BJ (cell line): Measurements from ENCODE around the gene SLC12A7. TPM values are rescaled to one million over a fixed set of nuclear protein-coding genes. Genes with fewer than 3 reads are reported as not detected.

ENCODE experiments used
- CTCF ChIA-PET: fragments of 350-600 bp; formaldehyde crosslinking; extraction: SDS; loops from one replicate; lab custom pipeline; 2021; ENCODE audit warnings: antibody characterized with exemption, inconsistent platforms; lab: Yijun Ruan, JAX
- POLR2A ChIA-PET: fragments of 300-600 bp; sonication (Branson Sonifier 250); formaldehyde crosslinking; extraction: SDS; loops from one replicate; lab custom pipeline; 2021; ENCODE audit warnings: antibody characterized with exemption; lab: Charles Lee
- DNase-seq: peaks from one replicate; pipeline ENCODE4 v3.0.0-alpha.2; 2011; ENCODE audit warnings: low read depth
- H3K27me3 ChIP-seq: 2 replicates; pipeline ENCODE4 v1.6.0; 2011; ENCODE audit warnings: low read length; ENCODE audit not compliant: control insufficient read depth, insufficient read depth
- H3K36me3 ChIP-seq: 2 replicates; pipeline ENCODE4 v1.5.1; 2011; ENCODE audit warnings: low read length; ENCODE audit not compliant: control insufficient read depth, insufficient read depth
- H3K4me3 ChIP-seq: 2 replicates; pipeline ENCODE4 v1.5.1; 2011; ENCODE audit warnings: low read depth, mild to moderate bottlenecking, control low read depth, low read length
- polyA plus RNA-seq: library from polyadenylated mRNA; depleted of rRNA; stranded (reverse); fragments of >200 nt; gene quantifications from 2 replicates; pipeline ENCODE4 v1.2.3, GENCODE V29; 2011
- TF ChIP-seq, protein P1 (sequence below): IDR thresholded peaks from 2 replicates; pipeline ENCODE4 v1.5.1; 2011; ENCODE audit warnings: low read depth, mild to moderate bottlenecking, control low read depth, inconsistent platforms, low read length, moderate library complexity; ENCODE audit not compliant: insufficient read depth

Gene SLC12A7
- polyA plus RNA-seq, 1 experiment: 4.6 TPM

DNA sequence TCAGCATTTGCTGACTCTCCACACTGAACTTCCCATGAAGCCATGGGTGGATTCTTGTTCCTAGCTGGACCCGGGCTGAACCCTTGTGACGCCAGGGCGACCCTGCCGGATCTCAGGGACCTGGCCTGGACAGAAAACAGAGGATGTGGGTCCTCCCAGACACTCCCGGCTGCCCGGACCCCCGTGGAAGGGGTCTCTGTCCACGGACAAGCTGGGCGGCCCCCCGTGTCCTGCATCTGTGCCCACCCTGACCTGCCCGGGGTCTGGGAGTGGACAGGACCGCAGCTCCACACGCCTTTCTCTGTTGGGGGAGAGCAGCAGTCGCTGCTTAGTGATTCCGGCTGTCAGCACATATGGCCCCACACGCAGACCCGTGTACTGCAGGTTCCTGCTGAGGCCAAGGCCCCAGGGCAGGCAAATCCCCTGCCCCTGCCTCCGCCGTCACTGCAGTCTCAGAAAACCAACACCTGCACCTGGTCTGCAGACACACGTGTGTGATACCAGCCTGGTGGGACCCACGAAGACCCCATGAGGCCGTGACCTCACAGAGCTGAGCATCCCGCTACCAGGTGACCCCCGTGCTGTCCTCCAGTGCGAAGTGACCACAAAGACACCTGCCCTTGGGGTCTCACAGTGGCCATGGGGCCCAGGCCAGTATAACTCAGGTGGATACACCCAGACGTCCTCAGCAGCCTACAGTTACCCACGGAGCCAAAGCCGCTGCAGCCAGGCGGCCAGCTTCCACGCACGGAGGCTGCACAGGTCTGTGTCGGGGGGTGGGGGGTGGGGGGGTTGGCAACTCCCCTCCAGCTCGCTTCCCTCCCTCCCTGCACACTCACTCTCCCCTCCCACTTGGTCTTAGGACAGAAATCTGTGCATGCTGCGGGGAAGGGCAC is 52.6 kb downstream of the SLC12A7 start:
- Histone ChIP-seq H3K4me3 (no peak overlapping the region), H3K27me3 (no peaks in the 10 kb centered on the region), H3K36me3 (peaks cover 3% of the 10 kb centered on the region; the same call in 1 of the 2 replicates)
- ChIA-PET CTCF (interaction anchor here (0.6 kb wide), 1 partner anchor 48 kb away, joined by 3 read pairs; no protein-coding TSS in a partner anchor), POLR2A (no interaction called here)
- TF ChIP-seq, protein P1, sequence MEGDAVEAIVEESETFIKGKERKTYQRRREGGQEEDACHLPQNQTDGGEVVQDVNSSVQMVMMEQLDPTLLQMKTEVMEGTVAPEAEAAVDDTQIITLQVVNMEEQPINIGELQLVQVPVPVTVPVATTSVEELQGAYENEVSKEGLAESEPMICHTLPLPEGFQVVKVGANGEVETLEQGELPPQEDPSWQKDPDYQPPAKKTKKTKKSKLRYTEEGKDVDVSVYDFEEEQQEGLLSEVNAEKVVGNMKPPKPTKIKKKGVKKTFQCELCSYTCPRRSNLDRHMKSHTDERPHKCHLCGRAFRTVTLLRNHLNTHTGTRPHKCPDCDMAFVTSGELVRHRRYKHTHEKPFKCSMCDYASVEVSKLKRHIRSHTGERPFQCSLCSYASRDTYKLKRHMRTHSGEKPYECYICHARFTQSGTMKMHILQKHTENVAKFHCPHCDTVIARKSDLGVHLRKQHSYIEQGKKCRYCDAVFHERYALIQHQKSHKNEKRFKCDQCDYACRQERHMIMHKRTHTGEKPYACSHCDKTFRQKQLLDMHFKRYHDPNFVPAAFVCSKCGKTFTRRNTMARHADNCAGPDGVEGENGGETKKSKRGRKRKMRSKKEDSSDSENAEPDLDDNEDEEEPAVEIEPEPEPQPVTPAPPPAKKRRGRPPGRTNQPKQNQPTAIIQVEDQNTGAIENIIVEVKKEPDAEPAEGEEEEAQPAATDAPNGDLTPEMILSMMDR: no peak
- no peak for DNase-seq

DNA sequence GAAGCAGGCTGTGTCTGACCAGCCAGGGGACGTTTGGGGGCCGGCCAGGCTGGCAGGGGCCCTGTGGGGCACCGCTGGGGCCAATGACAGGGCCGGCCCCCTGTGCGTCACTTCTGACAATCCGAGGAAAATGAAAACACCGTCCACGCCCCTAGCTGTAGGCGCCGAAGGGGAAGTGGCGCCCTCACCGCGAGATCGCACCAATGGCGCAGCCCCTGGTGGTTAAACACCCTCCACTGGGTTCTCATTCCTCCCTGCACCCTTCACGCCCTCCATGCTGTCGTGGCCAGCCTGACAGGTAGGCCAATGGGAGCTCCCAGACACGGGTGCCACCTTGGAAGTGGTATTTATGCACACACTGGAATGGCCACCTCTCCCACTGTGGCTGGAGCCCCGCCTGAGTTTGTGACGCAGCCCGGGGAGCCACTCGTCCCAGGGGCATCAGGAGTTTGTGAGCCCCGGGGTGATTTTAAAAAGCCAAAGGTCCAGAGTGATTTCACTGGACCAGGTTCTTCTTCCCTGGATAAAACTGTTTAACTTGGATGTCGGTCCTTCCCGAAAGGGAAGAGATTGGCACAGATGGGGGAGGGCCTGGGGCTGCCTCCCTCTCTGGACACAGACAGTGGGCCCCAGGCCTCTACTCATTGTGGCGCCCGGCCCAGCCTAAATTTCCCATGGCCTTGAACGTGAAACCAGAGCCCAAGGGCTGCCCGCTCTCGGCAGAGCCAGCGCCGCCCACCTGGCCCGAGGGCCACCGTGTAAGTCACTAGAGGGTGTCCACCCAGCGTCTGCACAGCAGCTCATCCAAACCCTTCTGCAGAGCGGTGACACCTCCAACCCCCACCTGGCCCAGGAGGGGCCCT is 53.5 kb downstream of the SLC12A7 start:
- TF ChIP-seq, protein P1: no peak
- Histone ChIP-seq H3K4me3 (no peak overlapping the region), H3K36me3 (peaks cover 3% of the 10 kb centered on the region), H3K27me3 (no peaks in the 10 kb centered on the region)
- DNase-seq: no peak
- CTCF ChIA-PET: interaction anchor here (0.6 kb wide), 1 partner anchor 49 kb away, joined by 3 read pairs; no protein-coding TSS in a partner anchor
- POLR2A ChIA-PET: no interaction called here

DNA sequence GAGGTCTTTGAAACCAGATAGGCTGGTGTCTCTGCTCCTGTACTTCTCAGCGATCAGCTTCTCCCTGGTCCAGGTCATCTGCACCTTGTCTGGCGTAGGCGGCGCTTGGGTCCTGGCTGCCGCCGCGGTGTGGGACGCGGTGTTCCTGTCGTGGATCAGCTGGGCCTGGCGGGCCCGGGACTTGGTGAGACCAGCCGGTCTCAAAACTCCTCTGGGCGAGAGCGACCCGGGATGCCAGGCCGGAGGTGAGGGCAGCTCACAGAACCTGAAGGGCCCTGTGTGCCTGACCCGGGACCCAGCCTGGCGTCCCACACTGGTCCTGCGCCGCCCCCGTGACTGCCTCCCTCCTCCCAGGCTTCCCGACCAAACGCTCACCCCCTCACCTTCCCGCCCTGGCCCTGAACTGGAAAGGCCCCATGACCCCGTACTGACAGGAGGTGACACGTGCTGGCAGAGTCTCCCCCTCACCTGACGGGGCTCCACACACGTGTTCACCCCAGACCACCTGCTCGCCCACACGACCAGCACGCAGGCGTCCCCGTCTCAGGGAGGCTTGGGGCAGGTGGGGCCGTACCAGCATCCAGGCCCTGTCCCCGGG is 54.3 kb downstream of the SLC12A7 start:
- ChIA-PET CTCF (no interaction called here), POLR2A (no interaction called here)
- TF ChIP-seq, protein P1: no peak

DNA sequence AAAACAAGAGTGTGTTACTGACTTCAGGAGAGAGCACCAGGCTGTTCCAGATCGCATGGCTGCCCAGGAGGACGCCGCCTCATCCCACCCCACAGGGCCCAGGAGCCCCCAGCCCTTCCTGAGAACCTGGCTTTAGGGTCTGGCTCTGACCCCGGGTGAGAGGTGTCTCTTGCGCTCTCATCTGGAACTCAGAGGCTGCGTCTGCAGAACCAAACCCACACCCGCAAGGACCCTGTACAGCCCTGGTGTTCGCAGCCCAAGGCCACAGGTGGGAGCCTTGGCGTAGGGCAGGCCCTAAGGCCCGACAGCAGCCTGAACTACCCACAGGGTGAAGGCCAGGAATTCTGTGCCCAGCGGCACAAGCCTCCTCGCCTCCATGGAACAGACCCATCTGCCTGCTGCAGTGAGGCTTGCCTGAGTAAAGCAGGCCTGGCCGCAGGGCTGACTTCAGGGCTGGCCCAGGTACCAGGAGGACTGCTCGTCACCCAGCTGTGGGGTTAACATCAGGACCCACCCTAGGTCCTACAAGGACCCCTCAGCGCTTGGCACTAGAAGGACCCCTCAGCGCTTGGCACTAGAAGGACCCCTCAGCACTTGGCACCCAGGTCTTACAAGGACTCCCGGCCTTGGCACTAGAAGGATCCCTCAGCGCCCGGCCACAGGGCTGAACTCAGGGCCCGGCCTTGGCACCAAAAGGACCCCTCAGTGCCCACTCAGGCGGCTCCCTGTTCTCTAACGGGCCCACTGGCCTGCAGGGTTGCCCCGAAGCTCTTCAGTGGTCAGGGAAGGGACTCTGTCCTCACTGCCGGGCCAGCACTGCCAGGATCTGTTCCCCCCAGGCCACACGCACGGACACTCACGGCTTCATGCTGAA is 55.0 kb downstream of the SLC12A7 start:
- POLR2A ChIA-PET: no interaction called here
- TF ChIP-seq, protein P1: no peak
- CTCF ChIA-PET: no interaction called here
- H3K36me3 ChIP-seq: peaks cover 5% of the 10 kb centered on the region
- H3K4me3 ChIP-seq: no peak overlapping the region
- no peak for DNase-seq
- H3K27me3 ChIP-seq: no peaks in the 10 kb centered on the region

More for the DNA sequence above, 54.3 kb downstream of the SLC12A7 start:
- Histone ChIP-seq H3K36me3 (peaks cover 5% of the 10 kb centered on the region), H3K27me3 (no peaks in the 10 kb centered on the region), H3K4me3 (no peak overlapping the region)
- no peak for DNase-seq
